Measurements from ENCODE around the gene SYT15. TPM values are rescaled to one million over a fixed set of nuclear protein-coding genes. Genes with fewer than 3 reads are reported as not detected.

SYT15 gene
- total and polyA plus RNA-seq, 10 of the 15 experiments (the other 5 are each of a cell fraction or from before 2014, with no cell fraction given), result 0.03 to 0.67 (median 0.15) TPM

GRCh38 chr10:46542567-46543465 is 36.1 kb upstream of the SYT15 start:
- ChIA-PET SMC1A (ENCODE audit: uncharacterized antibody, unreplicated experiment) (no interaction called here), POLR2A (no interaction called here), RAD21 (ENCODE audit: unreplicated experiment) (no interaction called here), CTCF (no interaction called here)
- H3K27me3 ChIP-seq (replicated peaks in 1 of 2; ENCODE audit: control insufficient read depth in 2 of 2, insufficient read depth in 2 of 2, low read length in 1 of 2), result peaks cover 0 to 5% of the 10 kb centered on the region in 2 experiments; a peak in 1 of 4 replicates
- H2AFZ ChIP-seq (ENCODE audit: control insufficient read depth, low read depth, low read length), result no peak overlapping the region
- intact Hi-C loops (cut with micrococcal nuclease; ENCODE audit: unreplicated experiment) (no loop called here), in situ Hi-C loops (cut with MboI) (no loop called here)
- H3K9me3 ChIP-seq (replicated peaks; ENCODE audit: control insufficient read depth, insufficient read depth, low read length), result no peaks in the 10 kb centered on the region
- no TSS peak for BruUV-seq (replicated peaks)
- no peak overlapping the region for H3K27ac ChIP-seq (ENCODE audit: control insufficient read depth, insufficient read depth)
- H4K20me1 ChIP-seq (ENCODE audit: control insufficient read depth, insufficient read depth), result no peaks in the 10 kb centered on the region
- H3K9ac ChIP-seq (ENCODE audit: control insufficient read depth, insufficient read depth, low read length), result no peak overlapping the region
- WGBS (ENCODE audit: insufficient coverage, insufficient replicate concordance, low lambda C conversion rate, missing lambda C conversion rate), result 26% methylated on average over 7 of the region's 7 CpGs
- ATAC-seq (no peak), FAIRE-seq (no peak), DNase-seq (ENCODE audit: low read depth, low spot score) (no peak)
- H3K4me1 ChIP-seq (ENCODE audit: control insufficient read depth, insufficient read depth, low read length), result no peaks in the 10 kb centered on the region
- H3K36me3 ChIP-seq (ENCODE audit: control insufficient read depth in 2 of 2, insufficient read depth in 2 of 2, low read length in 1 of 2), result no peaks in the 10 kb centered on the region
- H3K4me3 ChIP-seq, result no peak overlapping the region
- H3K79me2 ChIP-seq (ENCODE audit: control insufficient read depth, insufficient read depth, low read length), result no peaks in the 10 kb centered on the region
- no peak overlapping the region for H3K4me2 ChIP-seq (ENCODE audit: control insufficient read depth, insufficient read depth)
- TF ChIP-seq YBX1 (IDR thresholded peaks at IDR 0.05), result no peak
- TF ChIP-seq HDGF (IDR thresholded peaks at IDR 0.05), result no peak
- TF ChIP-seq ZNF274 (IDR thresholded peaks at IDR 0.05; ENCODE audit: insufficient read depth, insufficient read length), result no peak
- no peak for TF ChIP-seq PAX8 (IDR thresholded peaks at IDR 0.05)
- TF ChIP-seq GATAD2B (conservative IDR thresholded peaks at IDR 0.05; ENCODE audit: low read depth), result no peak
- TF ChIP-seq FOS (IDR thresholded peaks at IDR 0.05; ENCODE audit: borderline replicate concordance, extremely low read depth, insufficient read length), result no peak
- TF ChIP-seq LARP7 (IDR thresholded peaks at IDR 0.05), result no peak
